IMR-90 (cell line): Measurements from ENCODE around the gene BCL11B.

Experiments used
- CEBPB ChIP-seq: IDR thresholded peaks from 2 replicates; pipeline ENCODE4 v1.6.1; 2012; ENCODE audit warnings: low read depth, low read length, improper control_type of control experiment
- CHD1 ChIP-seq: IDR thresholded peaks from 2 replicates; pipeline ENCODE4 v1.6.1; 2012; ENCODE audit warnings: low read depth, low read length, improper control_type of control experiment
- MXI1 ChIP-seq: IDR thresholded peaks from 2 replicates; pipeline ENCODE4 v1.6.1; 2012; ENCODE audit warnings: low read depth, mild to moderate bottlenecking, low read length, moderate library complexity, borderline replicate concordance
- POLR2A ChIP-seq: IDR thresholded peaks from 2 replicates; pipeline ENCODE4 v1.6.1; 2012; ENCODE audit warnings: mild to moderate bottlenecking, low read depth, low read length
- RAD21 ChIP-seq: IDR thresholded peaks from 2 replicates; pipeline ENCODE4 v1.6.1; 2012; ENCODE audit warnings: low read length, improper control_type of control experiment
- SMC3 ChIP-seq: fragments of 150-350 bp; IDR thresholded peaks from 2 replicates; pipeline ENCODE4 v1.6.1; 2016; ENCODE audit warnings: low read depth, mild to moderate bottlenecking, antibody characterized with exemption, low read length, moderate library complexity
- TF ChIP-seq, protein P1 (sequence below): conservative IDR thresholded peaks from 2 replicates; pipeline ENCODE4 v1.5.1; 2012; ENCODE audit warnings: mild to moderate bottlenecking, low read depth, low read length, improper control_type of control experiment
- TF ChIP-seq, protein P2 (sequence below): fragments of 150-350 bp; IDR thresholded peaks from 2 replicates; pipeline ENCODE4 v1.6.1; 2017; ENCODE audit warnings: mild to moderate bottlenecking, antibody characterized with exemption, low read length, low read depth

DNA sequence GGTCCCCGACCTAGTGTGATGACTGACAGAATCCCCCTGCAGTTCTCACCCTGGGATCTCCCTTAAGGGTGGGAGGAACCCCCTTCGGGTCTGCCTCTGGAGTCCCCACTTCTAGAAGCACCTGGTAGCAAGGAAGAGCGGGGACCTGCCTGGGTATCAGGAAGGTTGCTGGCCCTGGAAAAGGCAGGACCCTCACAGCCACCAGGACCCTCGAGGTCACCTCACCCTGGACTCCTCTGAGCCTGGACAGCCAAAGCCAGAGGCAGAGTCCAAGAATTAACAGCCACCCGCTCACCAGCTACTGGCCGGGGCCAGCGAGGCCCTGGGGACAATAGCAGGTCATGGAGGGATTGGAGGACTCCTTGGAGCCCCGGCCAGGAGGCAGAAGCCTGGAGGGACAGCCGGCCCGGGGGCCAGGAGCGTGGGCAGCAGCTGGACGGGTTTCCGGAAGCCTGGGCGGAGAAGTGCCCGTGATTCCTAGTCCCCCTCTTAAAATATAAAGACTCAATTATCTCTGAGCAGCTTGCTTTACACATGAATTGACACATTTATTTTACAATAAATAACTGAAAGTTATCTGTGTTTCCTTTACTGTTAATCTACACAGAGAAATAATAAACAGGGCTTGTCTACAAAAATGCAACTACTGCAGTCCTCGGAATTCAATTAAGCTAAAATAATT is 17.5 kb downstream of the BCL11B start:
- TF ChIP-seq, protein P1, sequence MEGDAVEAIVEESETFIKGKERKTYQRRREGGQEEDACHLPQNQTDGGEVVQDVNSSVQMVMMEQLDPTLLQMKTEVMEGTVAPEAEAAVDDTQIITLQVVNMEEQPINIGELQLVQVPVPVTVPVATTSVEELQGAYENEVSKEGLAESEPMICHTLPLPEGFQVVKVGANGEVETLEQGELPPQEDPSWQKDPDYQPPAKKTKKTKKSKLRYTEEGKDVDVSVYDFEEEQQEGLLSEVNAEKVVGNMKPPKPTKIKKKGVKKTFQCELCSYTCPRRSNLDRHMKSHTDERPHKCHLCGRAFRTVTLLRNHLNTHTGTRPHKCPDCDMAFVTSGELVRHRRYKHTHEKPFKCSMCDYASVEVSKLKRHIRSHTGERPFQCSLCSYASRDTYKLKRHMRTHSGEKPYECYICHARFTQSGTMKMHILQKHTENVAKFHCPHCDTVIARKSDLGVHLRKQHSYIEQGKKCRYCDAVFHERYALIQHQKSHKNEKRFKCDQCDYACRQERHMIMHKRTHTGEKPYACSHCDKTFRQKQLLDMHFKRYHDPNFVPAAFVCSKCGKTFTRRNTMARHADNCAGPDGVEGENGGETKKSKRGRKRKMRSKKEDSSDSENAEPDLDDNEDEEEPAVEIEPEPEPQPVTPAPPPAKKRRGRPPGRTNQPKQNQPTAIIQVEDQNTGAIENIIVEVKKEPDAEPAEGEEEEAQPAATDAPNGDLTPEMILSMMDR: no peak
- no peak for TF ChIP-seq POLR2A
- no peak for TF ChIP-seq SMC3
- TF ChIP-seq RAD21: no peak
- no peak for TF ChIP-seq MXI1
- no peak for TF ChIP-seq CEBPB
- TF ChIP-seq, protein P2, sequence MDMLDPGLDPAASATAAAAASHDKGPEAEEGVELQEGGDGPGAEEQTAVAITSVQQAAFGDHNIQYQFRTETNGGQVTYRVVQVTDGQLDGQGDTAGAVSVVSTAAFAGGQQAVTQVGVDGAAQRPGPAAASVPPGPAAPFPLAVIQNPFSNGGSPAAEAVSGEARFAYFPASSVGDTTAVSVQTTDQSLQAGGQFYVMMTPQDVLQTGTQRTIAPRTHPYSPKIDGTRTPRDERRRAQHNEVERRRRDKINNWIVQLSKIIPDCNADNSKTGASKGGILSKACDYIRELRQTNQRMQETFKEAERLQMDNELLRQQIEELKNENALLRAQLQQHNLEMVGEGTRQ: no peak
- no peak for TF ChIP-seq CHD1
